K562 (cell line): ENCODE data around the gene WAS.

Experiments used
- CHD7 ChIP-seq: fragments of 200-600 bp; sonication (generic); IDR thresholded peaks from one replicate; pipeline ENCODE4 v1.6.1; 2012; ENCODE audit warnings: mild to moderate bottlenecking, low read depth, low read length, inconsistent platforms
- E2F1 ChIP-seq: sonication (generic); formaldehyde crosslinking; IDR thresholded peaks from 2 replicates; pipeline ENCODE4 v1.8.1; 2023; ENCODE audit warnings: mild to moderate bottlenecking, missing genetic modification reagents, moderate library complexity
- EP300 ChIP-seq: IDR thresholded peaks from 2 replicates; pipeline ENCODE4 v1.6.1; 2012; ENCODE audit warnings: low read length, improper control_type of control experiment
- MYNN ChIP-seq, 2 experiments: sonication (generic); formaldehyde crosslinking in 1 of 2; IDR thresholded peaks; 2 replicates each; pipeline versions ENCODE4 v1.5.0 to v1.6.1; 2016 to 2020; ENCODE audit warnings: antibody characterized with exemption in 1 of 2, missing genetic modification reagents in 1 of 2
- NR2C2 ChIP-seq, 2 experiments: fragments of 200-800 bp in 1 of 2; sonication (Bioruptor generic) in 1 of 2; sonication (generic) in 1 of 2; formaldehyde crosslinking in 1 of 2; IDR thresholded peaks; 2 replicates each; pipeline versions ENCODE4 v1.6.1 to v1.8.0; 2016 to 2022; ENCODE audit warnings: mild to moderate bottlenecking in 1 of 2, missing compliant biosample characterization in 1 of 2, missing genetic modification characterization in 1 of 2, missing genetic modification reagents in 1 of 2
- NRF1 ChIP-seq, 2 experiments: fragments of 450-650 bp; IDR thresholded peaks in 1 of 2; conservative IDR thresholded peaks in 1 of 2; 2 replicates each; pipeline ENCODE4 v1.6.1; 2014; ENCODE audit warnings: mild to moderate bottlenecking in 2 of 2
- SMAD3 ChIP-seq: fragments of 450-650 bp; formaldehyde crosslinking; conservative IDR thresholded peaks from 2 replicates; pipeline ENCODE4 v1.4.0; 2020; ENCODE audit warnings: mild to moderate bottlenecking
- SMARCC2 ChIP-seq: fragments of 450-650 bp; IDR thresholded peaks from 2 replicates; pipeline ENCODE4 v1.6.1; 2017; ENCODE audit warnings: antibody characterized with exemption, moderate library complexity, mild to moderate bottlenecking, low read depth
- TAF1 ChIP-seq: IDR thresholded peaks from 2 replicates; pipeline ENCODE4 v1.6.1; 2011; ENCODE audit warnings: mild to moderate bottlenecking, low read length, moderate library complexity; ENCODE audit not compliant: insufficient read depth, control insufficient read depth, severe bottlenecking; ENCODE audit errors: extremely low read depth
- ZNF24 ChIP-seq: fragments of 450-650 bp; IDR thresholded peaks from 2 replicates; pipeline ENCODE4 v1.6.1; 2016

GRCh38 chrX:48645669-48646068 lies 37.9 kb upstream of the WAS start:
- TF ChIP-seq E2F1 (CRISPR knock-in tag), result no peak
- no peak for TF ChIP-seq MYNN (IDR thresholded peaks at IDR 0.05)
- no peak for TF ChIP-seq MYNN (CRISPR knock-in tag; IDR thresholded peaks at IDR 0.05)
- TF ChIP-seq TAF1, result no peak
- no peak for TF ChIP-seq ZNF24
- TF ChIP-seq CHD7, result no peak
- TF ChIP-seq NR2C2 (CRISPR knock-in tag; IDR thresholded peaks at IDR 0.05), result no peak
- no peak for TF ChIP-seq NR2C2 (tag; IDR thresholded peaks at IDR 0.05)
- no peak for TF ChIP-seq EP300
- no peak for TF ChIP-seq SMARCC2
- no peak for TF ChIP-seq NRF1 (conservative IDR thresholded peaks at IDR 0.05 in 1 of 2, IDR thresholded peaks at IDR 0.05 in 1 of 2)
- no peak for TF ChIP-seq SMAD3 (CRISPR knock-in tag)
